ENCODE data around the gene GRHL1.

DNA sequence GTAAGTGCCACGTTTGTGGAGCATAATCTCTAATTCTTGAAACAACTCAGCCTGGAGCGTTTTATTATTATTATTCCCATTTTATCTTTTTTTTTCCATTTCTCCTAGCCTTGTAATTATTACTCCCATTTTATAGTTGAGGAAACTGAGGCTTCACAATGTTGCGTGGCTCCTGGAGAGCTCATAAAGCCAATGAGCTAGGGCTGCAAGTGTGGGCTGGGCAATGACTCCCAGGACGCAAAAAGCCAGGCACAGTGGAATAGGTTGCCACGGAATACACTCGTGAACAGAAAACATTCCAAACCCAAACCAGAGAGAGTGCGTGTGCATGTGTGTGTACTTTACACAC, 78.4 kb downstream of the GRHL1 start:
- TF ChIP-seq, protein P1, sequence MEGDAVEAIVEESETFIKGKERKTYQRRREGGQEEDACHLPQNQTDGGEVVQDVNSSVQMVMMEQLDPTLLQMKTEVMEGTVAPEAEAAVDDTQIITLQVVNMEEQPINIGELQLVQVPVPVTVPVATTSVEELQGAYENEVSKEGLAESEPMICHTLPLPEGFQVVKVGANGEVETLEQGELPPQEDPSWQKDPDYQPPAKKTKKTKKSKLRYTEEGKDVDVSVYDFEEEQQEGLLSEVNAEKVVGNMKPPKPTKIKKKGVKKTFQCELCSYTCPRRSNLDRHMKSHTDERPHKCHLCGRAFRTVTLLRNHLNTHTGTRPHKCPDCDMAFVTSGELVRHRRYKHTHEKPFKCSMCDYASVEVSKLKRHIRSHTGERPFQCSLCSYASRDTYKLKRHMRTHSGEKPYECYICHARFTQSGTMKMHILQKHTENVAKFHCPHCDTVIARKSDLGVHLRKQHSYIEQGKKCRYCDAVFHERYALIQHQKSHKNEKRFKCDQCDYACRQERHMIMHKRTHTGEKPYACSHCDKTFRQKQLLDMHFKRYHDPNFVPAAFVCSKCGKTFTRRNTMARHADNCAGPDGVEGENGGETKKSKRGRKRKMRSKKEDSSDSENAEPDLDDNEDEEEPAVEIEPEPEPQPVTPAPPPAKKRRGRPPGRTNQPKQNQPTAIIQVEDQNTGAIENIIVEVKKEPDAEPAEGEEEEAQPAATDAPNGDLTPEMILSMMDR (IDR thresholded peaks at IDR 0.05; ENCODE audit: insufficient read depth, low read length, poor library complexity, severe bottlenecking): no peak
- TF ChIP-seq EZH2phosphoT487 (conservative IDR thresholded peaks at IDR 0.05; ENCODE audit: low read length): no peak

Data from SU-DHL-6 (cell line).